Ramos (cell line): ENCODE measurements around the gene STXBP6.

ENCODE experiments used
- in situ Hi-C: fragments of 300-500 bp; cut with MboI; formaldehyde crosslinking; loops from one replicate; pipeline ENCODE4 v1.14.3; 2022; ENCODE audit warnings: low sequenced_read_pairs; ENCODE audit not compliant: unreplicated experiment

Gene STXBP6

GRCh38 chr14:25049568-25050268 lies at the start of gene STXBP6:
STXBP6 (minus strand) TSS chr14:25050147; CDS start chr14:24974818, 75,329 bp downstream.
- in situ Hi-C loops, result loop anchor here (5.0 kb wide), 1 partner anchor 242 kb away; no protein-coding TSS in a partner anchor

GRCh38 chr14:25097120-25097519 lies 47.2 kb upstream of the STXBP6 start:
- in situ Hi-C loops, result no loop called here

- in situ Hi-C loops, result no loop called here
Measured at GRCh38 chr14:25095736-25096437, 45.9 kb upstream of the STXBP6 start.

- in situ Hi-C loops, result no loop called here
Measured at GRCh38 chr14:25094171-25094907, 44.4 kb upstream of the STXBP6 start.

GRCh38 chr14:25092258-25092740 lies 42.4 kb upstream of the STXBP6 start:
- in situ Hi-C loops, result no loop called here

- in situ Hi-C loops, result no loop called here
Measured at GRCh38 chr14:25090716-25091454, 40.9 kb upstream of the STXBP6 start.

- in situ Hi-C loops, result no loop called here
Measured at GRCh38 chr14:25090256-25090655, 40.3 kb upstream of the STXBP6 start.

- in situ Hi-C loops, result no loop called here
Measured at GRCh38 chr14:25089496-25089895, 39.5 kb upstream of the STXBP6 start.

GRCh38 chr14:25086821-25087396 lies 37.0 kb upstream of the STXBP6 start:
- in situ Hi-C loops, result no loop called here

GRCh38 chr14:25086081-25086480 lies 36.1 kb upstream of the STXBP6 start:
- in situ Hi-C loops, result no loop called here

GRCh38 chr14:25080682-25081081 lies 30.7 kb upstream of the STXBP6 start:
- in situ Hi-C loops, result no loop called here

- in situ Hi-C loops, result no loop called here
Measured at GRCh38 chr14:25079311-25079710, 29.4 kb upstream of the STXBP6 start.

GRCh38 chr14:25074099-25074685 lies 24.2 kb upstream of the STXBP6 start:
- in situ Hi-C loops, result no loop called here

- in situ Hi-C loops, result no loop called here
Measured at GRCh38 chr14:25069879-25070278, 19.9 kb upstream of the STXBP6 start.

GRCh38 chr14:25067600-25067999 lies 17.7 kb upstream of the STXBP6 start:
- in situ Hi-C loops, result no loop called here

- in situ Hi-C loops, result no loop called here
Measured at GRCh38 chr14:25062022-25062321, 12.0 kb upstream of the STXBP6 start.

GRCh38 chr14:25056688-25057078 lies 6.7 kb upstream of the STXBP6 start:
- in situ Hi-C loops, result no loop called here

GRCh38 chr14:25055992-25056687 lies 6.2 kb upstream of the STXBP6 start:
- in situ Hi-C loops, result no loop called here

- in situ Hi-C loops, result no loop called here
Measured at GRCh38 chr14:25055005-25055404, 5.1 kb upstream of the STXBP6 start.
